Measurements from ENCODE around the gene FRS3. TPM values are rescaled to one million over a fixed set of nuclear protein-coding genes. Genes with fewer than 3 reads are reported as not detected.

Gene FRS3
- total RNA-seq, 2 donors from 2014 or later = 10.5 to 11.4 TPM

GRCh38 chr6:41739041-41739440 lies 40.7 kb downstream of the FRS3 start:
- no peaks in the 10 kb centered on the region for H3K27me3 Mint-ChIP-seq (ENCODE audit: low read depth)
- H3K4me1 Mint-ChIP-seq (ENCODE audit: low read depth) = peaks cover 10% of the 10 kb centered on the region
- ATAC-seq (replicated peaks in 1 of 2) (no peak), DNase-seq (no peak)
- H3K9me3 Mint-ChIP-seq = no peaks in the 10 kb centered on the region
- H3K36me3 Mint-ChIP-seq (ENCODE audit: insufficient read depth in 2 of 2) = no peaks in the 10 kb centered on the region
- no peak overlapping the region for H3K27ac Mint-ChIP-seq
- no peak overlapping the region for H3K4me3 Mint-ChIP-seq

- no peaks in the 10 kb centered on the region for H3K9me3 Mint-ChIP-seq
These were observed 42.0 kb downstream of the FRS3 start for GRCh38 chr6:41737591-41738130.

GRCh38 chr6:41736800-41737555 lies 42.7 kb downstream of the FRS3 start:
- H3K27me3 Mint-ChIP-seq (ENCODE audit: low read depth) = no peaks in the 10 kb centered on the region
- H3K4me3 Mint-ChIP-seq = no peak overlapping the region
- no peak overlapping the region for H3K27ac Mint-ChIP-seq
- H3K4me1 Mint-ChIP-seq (ENCODE audit: low read depth) = peaks cover 29% of the 10 kb centered on the region
- DNase-seq = no peak
- H3K36me3 Mint-ChIP-seq (ENCODE audit: insufficient read depth in 2 of 2) = no peaks in the 10 kb centered on the region
- ATAC-seq (replicated peaks in 1 of 2) = no peak
- no peaks in the 10 kb centered on the region for H3K9me3 Mint-ChIP-seq

More at GRCh38 chr6:41737591-41738130, 42.0 kb downstream of the FRS3 start:
- Mint-ChIP-seq H3K36me3 (ENCODE audit: insufficient read depth in 2 of 2) (no peaks in the 10 kb centered on the region), H3K27ac (no peak overlapping the region), H3K4me3 (no peak overlapping the region), H3K27me3 (ENCODE audit: low read depth) (no peaks in the 10 kb centered on the region), H3K4me1 (ENCODE audit: low read depth) (peaks cover 23% of the 10 kb centered on the region)
- no peak for ATAC-seq (replicated peaks in 1 of 2)
- no peak for DNase-seq

- ATAC-seq (replicated peaks in 1 of 2) = no peak
- no peaks in the 10 kb centered on the region for H3K36me3 Mint-ChIP-seq (ENCODE audit: insufficient read depth in 2 of 2)
- no peak overlapping the region for H3K27ac Mint-ChIP-seq
- H3K4me3 Mint-ChIP-seq = peak overlapping the region in 1 of 2 donors; percentile 74
- DNase-seq = no peak
- H3K4me1 Mint-ChIP-seq (ENCODE audit: low read depth) = peaks cover 33% of the 10 kb centered on the region
- no peaks in the 10 kb centered on the region for H3K27me3 Mint-ChIP-seq (ENCODE audit: low read depth)
- no peaks in the 10 kb centered on the region for H3K9me3 Mint-ChIP-seq
These were observed 43.4 kb downstream of the FRS3 start for GRCh38 chr6:41736186-41736733.

GRCh38 chr6:41735427-41736185 lies 44.1 kb downstream of the FRS3 start, which contains the start of gene TFEB:
TFEB (minus strand) TSS chr6:41735608; CDS start chr6:41691213, 44,395 bp downstream.
- Mint-ChIP-seq H3K27me3 (ENCODE audit: low read depth) (no peaks in the 10 kb centered on the region), H3K9me3 (no peaks in the 10 kb centered on the region), H3K36me3 (ENCODE audit: insufficient read depth in 2 of 2) (no peaks in the 10 kb centered on the region), H3K4me1 (ENCODE audit: low read depth) (peaks cover 40% of the 10 kb centered on the region), H3K27ac (no peak within 1 kb of the TSS), H3K4me3 (peak within 1 kb of the TSS; percentile 72 to 86)
- DNase-seq (peak; percentile 94 to 98), ATAC-seq (replicated peaks in 1 of 2) (peak; percentile 72 to 73)

- Mint-ChIP-seq H3K4me3 (peak overlapping the region; percentile 72 to 86), H3K27ac (no peak overlapping the region), H3K36me3 (ENCODE audit: insufficient read depth in 2 of 2) (no peaks in the 10 kb centered on the region), H3K4me1 (ENCODE audit: low read depth) (peaks cover 47% of the 10 kb centered on the region), H3K9me3 (no peaks in the 10 kb centered on the region), H3K27me3 (ENCODE audit: low read depth) (no peaks in the 10 kb centered on the region)
- peak; percentile 74 to 80 for DNase-seq
- peak; percentile 61 to 65 for ATAC-seq (replicated peaks in 1 of 2)
These were observed 44.9 kb downstream of the FRS3 start for GRCh38 chr6:41734666-41735426.

GRCh38 chr6:41733707-41734665 lies 45.7 kb downstream of the FRS3 start:
- H3K9me3 Mint-ChIP-seq = no peaks in the 10 kb centered on the region
- DNase-seq (peak; percentile 75 to 76), ATAC-seq (replicated peaks in 1 of 2) (peak; percentile 72 to 73)
- H3K4me3 Mint-ChIP-seq = peak overlapping the region; percentile 58 to 86
- H3K27me3 Mint-ChIP-seq (ENCODE audit: low read depth) = no peaks in the 10 kb centered on the region
- H3K27ac Mint-ChIP-seq = no peak overlapping the region
- H3K4me1 Mint-ChIP-seq (ENCODE audit: low read depth) = peaks cover 47% of the 10 kb centered on the region
- H3K36me3 Mint-ChIP-seq (ENCODE audit: insufficient read depth in 2 of 2) = no peaks in the 10 kb centered on the region

GRCh38 chr6:41733360-41733706 lies 46.4 kb downstream of the FRS3 start:
- Mint-ChIP-seq H3K9me3 (no peaks in the 10 kb centered on the region), H3K4me3 (peak overlapping the region; percentile 6 to 86), H3K27ac (no peak overlapping the region), H3K27me3 (ENCODE audit: low read depth) (no peaks in the 10 kb centered on the region), H3K36me3 (ENCODE audit: insufficient read depth in 2 of 2) (no peaks in the 10 kb centered on the region), H3K4me1 (ENCODE audit: low read depth) (peaks cover 47% of the 10 kb centered on the region)
- DNase-seq (no peak), ATAC-seq (replicated peaks in 1 of 2) (no peak)

- peak in 1 of 2 donors; percentile 18 for ATAC-seq (replicated peaks in 1 of 2)
- Mint-ChIP-seq H3K4me3 (peak overlapping the region; percentile 6 to 86), H3K4me1 (ENCODE audit: low read depth) (peaks cover 47% of the 10 kb centered on the region), H3K27me3 (ENCODE audit: low read depth) (no peaks in the 10 kb centered on the region), H3K9me3 (no peaks in the 10 kb centered on the region), H3K27ac (no peak overlapping the region), H3K36me3 (ENCODE audit: insufficient read depth in 2 of 2) (no peaks in the 10 kb centered on the region)
- DNase-seq = peak; percentile 57 to 62
These were observed 46.9 kb downstream of the FRS3 start for GRCh38 chr6:41732591-41733359.

GRCh38 chr6:41732149-41732548 lies 47.6 kb downstream of the FRS3 start:
- H3K27me3 Mint-ChIP-seq (ENCODE audit: low read depth) = no peaks in the 10 kb centered on the region
- peaks cover 49% of the 10 kb centered on the region for H3K4me1 Mint-ChIP-seq (ENCODE audit: low read depth)
- no peak for DNase-seq
- H3K27ac Mint-ChIP-seq = no peak overlapping the region
- no peaks in the 10 kb centered on the region for H3K9me3 Mint-ChIP-seq
- no peak for ATAC-seq (replicated peaks in 1 of 2)
- peak overlapping the region; percentile 6 to 86 for H3K4me3 Mint-ChIP-seq
- H3K36me3 Mint-ChIP-seq (ENCODE audit: insufficient read depth in 2 of 2) = no peaks in the 10 kb centered on the region

GRCh38 chr6:41731561-41732086 lies 48.1 kb downstream of the FRS3 start:
- ATAC-seq (replicated peaks in 1 of 2) (no peak), DNase-seq (no peak)
- Mint-ChIP-seq H3K4me1 (ENCODE audit: low read depth) (peaks cover 52% of the 10 kb centered on the region), H3K36me3 (ENCODE audit: insufficient read depth in 2 of 2) (no peaks in the 10 kb centered on the region), H3K27ac (no peak overlapping the region), H3K4me3 (no peak overlapping the region), H3K9me3 (no peaks in the 10 kb centered on the region), H3K27me3 (ENCODE audit: low read depth) (no peaks in the 10 kb centered on the region)

Data from activated T-cell treated with anti-CD3 and anti-CD28 coated beads, Interleukin-2, amount 50 U/mL, for 72 hours (primary cell).